HG03095 (cell line): ENCODE data around the gene ATP2B2.

Experiments
- ATAC-seq: cut with Tn5 transposase; IDR thresholded peaks from one replicate; pipeline ENCODE4 v1.9.1; 2021; ENCODE audit warnings: moderate library complexity; ENCODE audit not compliant: unreplicated experiment

Gene ATP2B2

GRCh38 chr3:10405816-10406215, 99.6 kb downstream of the ATP2B2 start:
- ATAC-seq, result no peak

GRCh38 chr3:10404876-10405275, 100.5 kb downstream of the ATP2B2 start:
- no peak for ATAC-seq

- no peak for ATAC-seq
These were observed 101.0 kb downstream of the ATP2B2 start for GRCh38 chr3:10404377-10404776.

GRCh38 chr3:10401990-10402761, 103.2 kb downstream of the ATP2B2 start:
- no peak for ATAC-seq

GRCh38 chr3:10400749-10401495, 104.5 kb downstream of the ATP2B2 start:
- ATAC-seq, result no peak

GRCh38 chr3:10400050-10400748, 105.2 kb downstream of the ATP2B2 start:
- no peak for ATAC-seq

GRCh38 chr3:10399634-10400033, 105.8 kb downstream of the ATP2B2 start:
- ATAC-seq, result no peak

- no peak for ATAC-seq
These were observed 107.0 kb downstream of the ATP2B2 start for GRCh38 chr3:10398341-10398740.

GRCh38 chr3:10397879-10398278, 107.5 kb downstream of the ATP2B2 start:
- no peak for ATAC-seq

GRCh38 chr3:10396931-10397330, 108.5 kb downstream of the ATP2B2 start:
- ATAC-seq, result no peak

- no peak for ATAC-seq
These were observed 109.3 kb downstream of the ATP2B2 start for GRCh38 chr3:10396083-10396482.

- ATAC-seq, result no peak
These were observed 109.7 kb downstream of the ATP2B2 start for GRCh38 chr3:10395671-10396070.

- no peak for ATAC-seq
These were observed 110.2 kb downstream of the ATP2B2 start for GRCh38 chr3:10395196-10395595.

GRCh38 chr3:10394491-10395025, 110.8 kb downstream of the ATP2B2 start:
- no peak for ATAC-seq

GRCh38 chr3:10393514-10393913, 111.9 kb downstream of the ATP2B2 start:
- ATAC-seq, result no peak

GRCh38 chr3:10392906-10393461, 112.4 kb downstream of the ATP2B2 start:
- ATAC-seq, result no peak

GRCh38 chr3:10392244-10392643, 113.1 kb downstream of the ATP2B2 start:
- ATAC-seq, result no peak

GRCh38 chr3:10391391-10391790, 114.0 kb downstream of the ATP2B2 start:
- ATAC-seq, result no peak

- no peak for ATAC-seq
These were observed 114.6 kb downstream of the ATP2B2 start for GRCh38 chr3:10390641-10391373.

GRCh38 chr3:10389995-10390394, 115.4 kb downstream of the ATP2B2 start:
- peak; percentile 77 for ATAC-seq
